Activated CD4-positive, CD25-positive, alpha-beta regulatory T cell treated with anti-CD3 and anti-CD28 coated beads, Interleukin-2, amount 50 U/mL, for 24 hours (primary cell): ENCODE data around the gene KRTAP12-1.
"Not testable (repeated sequence)": the region's sequence is repeated elsewhere in the genome, so short reads cannot be mapped to it uniquely, and the experiment has no call there.

ENCODE experiments used
- ATAC-seq, 2 donors: fragments of 150-1000 bp; cut with Tn5 transposase; one replicate each; pipeline ENCODE4 v1.10.0; 2021; ENCODE audit warnings: mild to moderate bottlenecking in 1 of 2, moderate library complexity in 1 of 2

KRTAP12-1 gene

GRCh38 chr21:44697172-44697810 is 15.3 kb upstream of the KRTAP12-1 start, which contains the start of gene KRTAP10-12:
Gene KRTAP10-12, plus strand, starts transcription at chr21:44697172. Its CDS starts 30 bp downstream, at chr21:44697202.
- ATAC-seq, result not testable (repeated sequence)

GRCh38 chr21:44696572-44696971 is 14.6 kb upstream of the KRTAP12-1 start:
- no peak for ATAC-seq

GRCh38 chr21:44695641-44696040 is 13.7 kb upstream of the KRTAP12-1 start:
- ATAC-seq, result no peak

- ATAC-seq, result no peak
These were observed 13.2 kb upstream of the KRTAP12-1 start for GRCh38 chr21:44695184-44695583.

- no peak for ATAC-seq
These were observed 12.8 kb upstream of the KRTAP12-1 start for GRCh38 chr21:44694776-44695175.

GRCh38 chr21:44692798-44693512 is 11.0 kb upstream of the KRTAP12-1 start:
- no peak for ATAC-seq

GRCh38 chr21:44691686-44692085 is 9.7 kb upstream of the KRTAP12-1 start:
- ATAC-seq, result no peak

GRCh38 chr21:44689740-44690139 is 7.8 kb upstream of the KRTAP12-1 start:
- ATAC-seq, result not testable (repeated sequence)

- no peak for ATAC-seq
These were observed 5.7 kb upstream of the KRTAP12-1 start for GRCh38 chr21:44687671-44688070.

GRCh38 chr21:44686843-44687561 is 5.0 kb upstream of the KRTAP12-1 start:
- no peak for ATAC-seq

GRCh38 chr21:44686000-44686781 is 4.2 kb upstream of the KRTAP12-1 start:
- ATAC-seq, result no peak

GRCh38 chr21:44685050-44685449 is 3.1 kb upstream of the KRTAP12-1 start:
- not testable (repeated sequence) for ATAC-seq

- no peak for ATAC-seq
These were observed 2.5 kb upstream of the KRTAP12-1 start for GRCh38 chr21:44684483-44684882.

- no peak for ATAC-seq
These were observed 2.1 kb upstream of the KRTAP12-1 start for GRCh38 chr21:44684077-44684476.

GRCh38 chr21:44682580-44683151 is 703 bp upstream of the KRTAP12-1 start:
- ATAC-seq, result no peak

GRCh38 chr21:44681152-44681551 is 811 bp downstream of the KRTAP12-1 start:
- ATAC-seq, result no peak

- ATAC-seq, result no peak
These were observed 4.1 kb downstream of the KRTAP12-1 start for GRCh38 chr21:44677881-44678280.

- ATAC-seq, result no peak
These were observed 10.1 kb downstream of the KRTAP12-1 start for GRCh38 chr21:44671911-44672310.

- ATAC-seq, result no peak
These were observed 11.1 kb downstream of the KRTAP12-1 start for GRCh38 chr21:44670642-44671432.

GRCh38 chr21:44667612-44668011 is 14.4 kb downstream of the KRTAP12-1 start:
- ATAC-seq, result no peak
